DND-41 (cell line): ENCODE data around the gene SEMA3D.

Experiments used
- ATAC-seq: fragments of 200-7000 bp; cut with Tn5 transposase; 3 replicates; pipeline ENCODE4 v1.9.1; 2021; ENCODE audit warnings: low read depth; ENCODE audit not compliant: insufficient read depth
- DNase-seq: peaks from one replicate; pipeline ENCODE4 v3.0.0-alpha.2; 2020
- H2AFZ ChIP-seq: 2 replicates; pipeline ENCODE4 v1.6.0; 2012; ENCODE audit warnings: low read depth, low read length
- H3K27ac ChIP-seq: 2 replicates; pipeline ENCODE4 v1.5.1; 2012; ENCODE audit warnings: low read length, inconsistent platforms
- H3K27me3 ChIP-seq: fragments of 200-600 bp; sonication (generic); 2 replicates; pipeline ENCODE4 v1.6.0; 2012; ENCODE audit warnings: low read length, mild to moderate bottlenecking, inconsistent platforms; ENCODE audit not compliant: insufficient read depth, poor library complexity
- H3K36me3 ChIP-seq: 2 replicates; pipeline ENCODE4 v1.5.1; 2012; ENCODE audit warnings: low read length, inconsistent platforms; ENCODE audit not compliant: insufficient read depth
- H3K4me1 ChIP-seq: 2 replicates; pipeline ENCODE4 v1.5.1; 2012; ENCODE audit warnings: mild to moderate bottlenecking, low read length; ENCODE audit not compliant: insufficient read depth
- H3K4me2 ChIP-seq: 2 replicates; pipeline ENCODE4 v1.6.0; 2012; ENCODE audit warnings: mild to moderate bottlenecking, moderate library complexity, low read length, inconsistent platforms; ENCODE audit not compliant: insufficient read depth
- H3K4me3 ChIP-seq, 2 experiments: fragments of 200-600 bp in 1 of 2; shearing (Covaris generic) in 1 of 2; 2 replicates each; pipeline ENCODE4 v1.5.1; 2012 to 2016; ENCODE audit warnings: inconsistent platforms in 2 of 2, low read length in 2 of 2, mild to moderate bottlenecking in 2 of 2, low read depth in 1 of 2, moderate library complexity in 1 of 2
- H3K79me2 ChIP-seq: 2 replicates; pipeline ENCODE4 v1.6.0; 2012; ENCODE audit warnings: low read length, inconsistent platforms; ENCODE audit not compliant: insufficient read depth
- H3K9ac ChIP-seq: 2 replicates; pipeline ENCODE4 v1.6.0; 2012; ENCODE audit warnings: low read depth, mild to moderate bottlenecking, inconsistent platforms, low read length, moderate library complexity
- H3K9me3 ChIP-seq: 2 replicates; pipeline ENCODE4 v1.5.1; 2012; ENCODE audit warnings: low read length, moderate library complexity, mild to moderate bottlenecking, inconsistent platforms; ENCODE audit not compliant: insufficient read depth, severe bottlenecking
- H4K20me1 ChIP-seq: 2 replicates; pipeline ENCODE4 v1.6.0; 2012; ENCODE audit warnings: low read length; ENCODE audit not compliant: insufficient read depth
- CTCF ChIP-seq: IDR thresholded peaks from 2 replicates; pipeline ENCODE4 v1.5.1; 2012; ENCODE audit warnings: borderline replicate concordance, low read length, moderate library complexity, mild to moderate bottlenecking; ENCODE audit not compliant: poor library complexity, severe bottlenecking; ENCODE audit errors: extremely low read depth
- EZH2 ChIP-seq: IDR thresholded peaks from 3 replicates; pipeline ENCODE4 v1.6.1; 2012; ENCODE audit warnings: borderline replicate concordance, low read depth, mild to moderate bottlenecking, moderate library complexity, low read length, inconsistent platforms; ENCODE audit not compliant: severe bottlenecking

Gene SEMA3D

GRCh38 chr7:85030893-85031292, 156.0 kb downstream of the SEMA3D start:
- H3K27me3 ChIP-seq, result no peaks in the 10 kb centered on the region
- no peak overlapping the region for H3K4me2 ChIP-seq
- H3K79me2 ChIP-seq, result no peaks in the 10 kb centered on the region
- TF ChIP-seq EZH2 (no peak), CTCF (peak; percentile 50)
- no peak overlapping the region for H3K27ac ChIP-seq
- H3K4me1 ChIP-seq, result no peaks in the 10 kb centered on the region
- no peaks in the 10 kb centered on the region for H3K36me3 ChIP-seq
- no peak overlapping the region for H3K9ac ChIP-seq
- H3K9me3 ChIP-seq, result no peaks in the 10 kb centered on the region
- no peak overlapping the region for H3K4me3 ChIP-seq
- DNase-seq, result no peak
- H4K20me1 ChIP-seq, result no peaks in the 10 kb centered on the region
- no peak for ATAC-seq
- H2AFZ ChIP-seq, result no peak overlapping the region

- H2AFZ ChIP-seq, result no peak overlapping the region
- no peak overlapping the region for H3K4me2 ChIP-seq
Observed at GRCh38 chr7:85025312-85025756, 161.5 kb downstream of the SEMA3D start.

GRCh38 chr7:85023916-85024315, 162.9 kb downstream of the SEMA3D start:
- no peaks in the 10 kb centered on the region for H3K4me1 ChIP-seq
- H2AFZ ChIP-seq, result no peak overlapping the region
- no peaks in the 10 kb centered on the region for H4K20me1 ChIP-seq
- DNase-seq (no peak), ATAC-seq (no peak)
- H3K9me3 ChIP-seq, result no peaks in the 10 kb centered on the region
- no peak overlapping the region for H3K27ac ChIP-seq
- H3K27me3 ChIP-seq, result no peaks in the 10 kb centered on the region
- no peaks in the 10 kb centered on the region for H3K79me2 ChIP-seq
- no peak for TF ChIP-seq EZH2
- TF ChIP-seq CTCF, result no peak
- H3K36me3 ChIP-seq, result no peaks in the 10 kb centered on the region
- no peak overlapping the region for H3K4me3 ChIP-seq
- H3K4me2 ChIP-seq, result no peak overlapping the region
- no peak overlapping the region for H3K9ac ChIP-seq

More at GRCh38 chr7:85025312-85025756, 161.5 kb downstream of the SEMA3D start:
- no peaks in the 10 kb centered on the region for H3K36me3 ChIP-seq
- H3K4me1 ChIP-seq, result no peaks in the 10 kb centered on the region
- no peaks in the 10 kb centered on the region for H3K79me2 ChIP-seq
- H3K27me3 ChIP-seq, result no peaks in the 10 kb centered on the region
- no peak for DNase-seq
- H3K4me3 ChIP-seq, result no peak overlapping the region
- H3K27ac ChIP-seq, result no peak overlapping the region
- no peak overlapping the region for H3K9ac ChIP-seq
- no peak for ATAC-seq
- H3K9me3 ChIP-seq, result no peaks in the 10 kb centered on the region
- TF ChIP-seq EZH2 (no peak), CTCF (no peak)
- no peaks in the 10 kb centered on the region for H4K20me1 ChIP-seq

- Histone ChIP-seq H3K9me3 (no peaks in the 10 kb centered on the region), H3K27ac (no peak overlapping the region), H2AFZ (no peak overlapping the region), H4K20me1 (no peaks in the 10 kb centered on the region), H3K4me3 (no peak overlapping the region), H3K27me3 (no peaks in the 10 kb centered on the region), H3K36me3 (no peaks in the 10 kb centered on the region), H3K9ac (no peak overlapping the region), H3K79me2 (no peaks in the 10 kb centered on the region), H3K4me1 (no peaks in the 10 kb centered on the region), H3K4me2 (no peak overlapping the region)
- ATAC-seq (no peak), DNase-seq (peak; percentile 28)
- TF ChIP-seq EZH2 (no peak), CTCF (peak; percentile 68)
Observed at GRCh38 chr7:85023066-85023712, 163.7 kb downstream of the SEMA3D start.
